CD14-positive monocyte (primary cell): ENCODE results near the gene WWC1. TPM values are rescaled to one million over a fixed set of nuclear protein-coding genes. Genes with fewer than 3 reads are reported as not detected.
"Not testable (repeated sequence)": the region's sequence is repeated elsewhere in the genome, so short reads cannot be mapped to it uniquely, and the experiment has no call there.

Experiments
- DNase-seq, 3 donors: peaks; one replicate each; pipeline ENCODE4 v3.0.0-alpha.2; 2011 to 2022
- H2AFZ ChIP-seq: 2 replicates; pipeline ENCODE4 v1.6.0; 2012; ENCODE audit warnings: mild to moderate bottlenecking, low read depth, low read length, inconsistent platforms; ENCODE audit not compliant: insufficient read depth, poor library complexity, severe bottlenecking
- H3K27ac ChIP-seq, 2 donors: 1 replicate in 1 of 2; 2 replicates in 1 of 2; pipeline ENCODE4 v1.5.1; 2012 to 2013; ENCODE audit warnings: low read length in 2 of 2, control low read depth in 1 of 2, inconsistent platforms in 1 of 2, low read depth in 1 of 2, mild to moderate bottlenecking in 1 of 2
- H3K27me3 ChIP-seq, 2 donors: one replicate each; pipeline versions ENCODE4 v1.6.0 to v1.6.1; 2011 to 2013; ENCODE audit warnings: low read length in 2 of 2; ENCODE audit not compliant: control insufficient read depth in 2 of 2, insufficient read depth in 2 of 2
- H3K36me3 ChIP-seq, 2 donors: replicated peaks in 1 of 2; 1 replicate in 1 of 2; 2 replicates in 1 of 2; pipeline versions ENCODE4 v1.5.1 to v1.6.1; 2012 to 2013; ENCODE audit warnings: low read length in 2 of 2, control low read depth in 1 of 2, inconsistent platforms in 1 of 2, mild to moderate bottlenecking in 1 of 2; ENCODE audit not compliant: insufficient read depth in 2 of 2, control insufficient read depth in 1 of 2
- H3K4me1 ChIP-seq, 2 donors: 1 replicate in 1 of 2; 2 replicates in 1 of 2; pipeline versions ENCODE4 v1.5.1 to v1.6.1; 2012 to 2013; ENCODE audit warnings: low read length in 2 of 2, control low read depth in 1 of 2, inconsistent platforms in 1 of 2, mild to moderate bottlenecking in 1 of 2, moderate library complexity in 1 of 2; ENCODE audit not compliant: insufficient read depth in 2 of 2, control insufficient read depth in 1 of 2
- H3K4me2 ChIP-seq: replicated peaks from 2 replicates; pipeline ENCODE3; 2012; ENCODE audit warnings: low read length, moderate library complexity, mild to moderate bottlenecking; ENCODE audit not compliant: poor library complexity, severe bottlenecking; ENCODE audit errors: extremely low read depth
- H3K4me3 ChIP-seq, 3 experiments: fragments of 200-600 bp in 1 of 3; sonication (generic) in 1 of 3; replicated peaks in 1 of 3; 1 replicate in 2 of 3; 2 replicates in 1 of 3; pipeline ENCODE4 v1.5.1; 2011 to 2013; ENCODE audit warnings: low read length in 3 of 3, mild to moderate bottlenecking in 3 of 3, control low read depth in 2 of 3, low read depth in 2 of 3, inconsistent platforms in 1 of 3, moderate library complexity in 1 of 3
- H3K79me2 ChIP-seq: 2 replicates; pipeline ENCODE4 v1.6.0; 2012; ENCODE audit warnings: mild to moderate bottlenecking, control low read depth, inconsistent platforms, low read length, moderate library complexity; ENCODE audit not compliant: insufficient read depth
- H3K9ac ChIP-seq: 2 replicates; pipeline ENCODE4 v1.6.0; 2017; ENCODE audit warnings: low read length, mild to moderate bottlenecking; ENCODE audit not compliant: insufficient read depth, poor library complexity, severe bottlenecking
- H3K9me3 ChIP-seq, 2 donors: replicated peaks in 1 of 2; 1 replicate in 1 of 2; 2 replicates in 1 of 2; pipeline versions ENCODE4 v1.5.1 to v1.6.1; 2012 to 2013; ENCODE audit warnings: low read length in 2 of 2, control low read depth in 1 of 2; ENCODE audit not compliant: control insufficient read depth in 1 of 2, insufficient read depth in 1 of 2
- H4K20me1 ChIP-seq: 2 replicates; pipeline ENCODE4 v1.6.0; 2012; ENCODE audit warnings: mild to moderate bottlenecking, low read length, control low read depth, moderate library complexity; ENCODE audit not compliant: insufficient read depth
- H3K27ac Mint-ChIP-seq, 7 donors: one replicate each; pipeline ENCODE4 v1.8.0; 2020; ENCODE audit warnings: mild to moderate bottlenecking in 7 of 7, mixed read lengths in 7 of 7, moderate library complexity in 6 of 7, inconsistent platforms in 2 of 7
- H3K27me3 Mint-ChIP-seq, 3 donors: one replicate each; pipeline ENCODE4 v1.8.0; 2021 to 2022; ENCODE audit warnings: low read depth in 3 of 3, mild to moderate bottlenecking in 3 of 3, mixed read lengths in 3 of 3, moderate library complexity in 3 of 3, inconsistent platforms in 1 of 3
- H3K36me3 Mint-ChIP-seq, 2 donors: one replicate each; pipeline ENCODE4 v1.8.0; 2020; ENCODE audit warnings: mixed read lengths in 2 of 2, inconsistent platforms in 1 of 2, mild to moderate bottlenecking in 1 of 2
- H3K4me1 Mint-ChIP-seq: one replicate; pipeline ENCODE4 v1.8.0; 2020; ENCODE audit warnings: mild to moderate bottlenecking, mixed read lengths
- H3K4me3 Mint-ChIP-seq, 2 donors: one replicate each; pipeline ENCODE4 v1.8.0; 2020; ENCODE audit warnings: mild to moderate bottlenecking in 2 of 2, mixed read lengths in 2 of 2, moderate library complexity in 1 of 2
- H3K9me3 Mint-ChIP-seq, 7 donors: one replicate each; pipeline ENCODE4 v1.8.0; 2020 to 2022; ENCODE audit warnings: mixed read lengths in 7 of 7, mild to moderate bottlenecking in 6 of 7, moderate library complexity in 6 of 7, inconsistent platforms in 2 of 7
- WGBS: methylation state at CpG from one replicate; pipeline ENCODE4 v1.1.5; 2013; ENCODE audit warnings: missing lambda C conversion rate; ENCODE audit not compliant: insufficient coverage; 5-methylcytosine and 5-hydroxymethylcytosine counted together
- intact Hi-C, 2 donors: fragments of 100-400 bp; cut with micrococcal nuclease; formaldehyde crosslinking; loops; one replicate each; pipeline versions ENCODE4 v1.15.0 to v1.15.1; 2023
- polyA plus RNA-seq, 3 donors: library from polyadenylated mRNA; depleted of rRNA in 1 of 3; unstranded in 2 of 3; stranded (reverse) in 1 of 3; fragments of 300-500 nt in 2 of 3; fragments of >200 nt in 1 of 3; fragmentation: Illumina TruSeq in 2 of 3; gene quantifications; 1 replicate in 2 of 3; 2 replicates in 1 of 3; pipeline ENCODE4 v1.2.3, GENCODE V29; 2012 to 2021
- TF ChIP-seq, protein P1 (sequence below): fragments of 200-600 bp; IDR thresholded peaks from one replicate; pipeline ENCODE4 v1.8.0; 2022; ENCODE audit warnings: antibody characterized with exemption, mild to moderate bottlenecking

Gene WWC1
- polyA plus RNA-seq, 3 donors, result not detected

DNA sequence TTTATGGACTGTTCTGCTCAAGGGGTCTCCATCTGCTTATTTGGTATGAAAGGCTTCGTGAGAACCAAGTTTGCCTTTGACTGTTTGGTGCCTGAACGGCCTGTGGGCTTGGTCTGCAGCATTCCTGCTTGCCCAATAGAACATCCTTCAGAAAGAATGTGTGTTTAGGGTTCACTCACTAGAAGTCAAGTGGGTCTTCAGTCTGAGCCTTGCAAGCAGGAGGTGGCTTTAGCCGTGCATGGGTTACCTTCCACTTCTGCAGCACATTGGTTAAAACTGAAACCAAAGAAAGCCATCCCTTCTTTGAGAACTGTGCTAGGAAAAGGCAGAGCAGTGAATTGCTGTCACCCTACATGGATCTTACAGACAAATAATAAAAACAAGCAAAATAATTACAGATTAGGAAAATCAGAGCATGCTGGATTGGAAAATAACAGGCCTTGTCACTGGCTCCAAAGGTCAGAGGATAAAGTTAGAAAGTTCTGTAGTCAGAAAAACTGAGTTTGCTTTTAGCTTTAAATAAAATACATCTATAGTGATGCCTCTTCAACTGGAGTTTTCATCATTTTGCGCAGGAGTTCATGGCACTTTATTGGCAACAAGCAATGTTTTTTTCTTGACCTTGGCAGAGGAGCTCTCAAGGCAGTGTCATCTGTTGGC lies 16.6 kb downstream of the WWC1 start:
- Histone ChIP-seq H3K4me3 (no peak overlapping the region), H3K79me2 (no peaks in the 10 kb centered on the region), H3K9me3 (no peaks in the 10 kb centered on the region), H3K27ac (no peak overlapping the region), H3K36me3 (no peaks in the 10 kb centered on the region), H3K4me1 (no peaks in the 10 kb centered on the region), H3K27me3 (no peaks in the 10 kb centered on the region), H3K4me2 (no peak overlapping the region), H3K9ac (no peak overlapping the region), H2AFZ (no peak overlapping the region), H4K20me1 (no peaks in the 10 kb centered on the region)
- H3K4me1 Mint-ChIP-seq, result no peaks in the 10 kb centered on the region
- H3K27me3 Mint-ChIP-seq, result peaks cover 2 to 8% (median 4%) of the 10 kb centered on the region in 3 donors
- WGBS, result 100% methylated on average over 3 of the region's 4 CpGs
- TF ChIP-seq, protein P1, sequence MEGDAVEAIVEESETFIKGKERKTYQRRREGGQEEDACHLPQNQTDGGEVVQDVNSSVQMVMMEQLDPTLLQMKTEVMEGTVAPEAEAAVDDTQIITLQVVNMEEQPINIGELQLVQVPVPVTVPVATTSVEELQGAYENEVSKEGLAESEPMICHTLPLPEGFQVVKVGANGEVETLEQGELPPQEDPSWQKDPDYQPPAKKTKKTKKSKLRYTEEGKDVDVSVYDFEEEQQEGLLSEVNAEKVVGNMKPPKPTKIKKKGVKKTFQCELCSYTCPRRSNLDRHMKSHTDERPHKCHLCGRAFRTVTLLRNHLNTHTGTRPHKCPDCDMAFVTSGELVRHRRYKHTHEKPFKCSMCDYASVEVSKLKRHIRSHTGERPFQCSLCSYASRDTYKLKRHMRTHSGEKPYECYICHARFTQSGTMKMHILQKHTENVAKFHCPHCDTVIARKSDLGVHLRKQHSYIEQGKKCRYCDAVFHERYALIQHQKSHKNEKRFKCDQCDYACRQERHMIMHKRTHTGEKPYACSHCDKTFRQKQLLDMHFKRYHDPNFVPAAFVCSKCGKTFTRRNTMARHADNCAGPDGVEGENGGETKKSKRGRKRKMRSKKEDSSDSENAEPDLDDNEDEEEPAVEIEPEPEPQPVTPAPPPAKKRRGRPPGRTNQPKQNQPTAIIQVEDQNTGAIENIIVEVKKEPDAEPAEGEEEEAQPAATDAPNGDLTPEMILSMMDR, result no peak
- DNase-seq, result no peak
- intact Hi-C loops, result no loop called here
- no peaks in the 10 kb centered on the region for H3K36me3 Mint-ChIP-seq
- peaks cover 0 to 2% (median 0%) of the 10 kb centered on the region in 7 donors for H3K9me3 Mint-ChIP-seq
- H3K27ac Mint-ChIP-seq, result no peak overlapping the region
- no peak overlapping the region for H3K4me3 Mint-ChIP-seq

DNA sequence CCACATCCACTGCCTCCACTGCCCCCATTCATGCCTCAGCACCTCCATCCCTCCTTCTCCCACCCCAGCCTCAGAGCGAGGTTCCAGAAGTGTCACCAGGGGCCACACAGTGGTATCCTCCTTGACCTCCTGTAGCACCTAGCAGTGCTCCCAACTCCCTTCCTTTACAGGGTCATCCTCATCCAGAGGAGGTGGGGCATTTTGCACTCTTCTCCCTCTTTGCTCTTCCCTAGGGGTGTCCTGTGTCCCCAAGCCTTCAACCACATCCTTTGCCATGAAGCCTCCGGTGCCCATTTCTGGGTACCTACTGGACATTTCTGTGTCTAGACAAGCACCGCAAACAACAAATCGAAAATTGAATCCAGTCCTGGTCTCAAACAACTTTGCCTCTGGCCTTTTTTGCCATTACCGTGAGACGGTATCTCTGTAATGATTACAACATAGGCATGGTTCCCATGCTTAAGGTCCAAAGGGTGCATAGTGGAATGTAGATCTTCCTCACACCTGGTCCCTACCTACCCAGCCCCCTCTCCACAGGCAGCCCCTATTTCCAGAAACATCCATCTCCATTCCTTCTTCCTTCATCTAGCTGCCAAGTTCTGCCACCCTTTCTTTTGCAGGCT lies 17.6 kb downstream of the WWC1 start:
- TF ChIP-seq, protein P1, result no peak
- 100% methylated on average over 4 of the region's 6 CpGs for WGBS
- intact Hi-C loops, result no loop called here

DNA sequence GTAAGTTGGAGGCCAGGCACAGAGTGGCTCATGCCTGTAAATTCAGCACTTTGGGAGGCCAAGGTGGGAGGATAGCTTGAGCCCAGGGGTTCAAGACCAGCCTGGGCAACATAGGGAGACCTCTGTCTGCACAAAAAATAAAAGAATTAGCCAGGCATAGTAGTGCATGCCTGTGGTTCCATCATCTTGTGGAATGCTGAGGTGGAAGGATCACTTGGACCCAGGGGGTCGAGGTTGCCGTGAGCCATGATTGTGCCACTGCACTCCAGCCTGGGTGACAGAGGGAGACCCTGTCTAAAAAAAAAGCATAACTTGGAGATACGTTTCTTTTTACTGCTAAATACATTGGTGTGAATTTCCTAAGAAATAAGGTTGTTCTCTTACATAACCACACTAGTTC lies 19.1 kb downstream of the WWC1 start:
- H3K4me3 Mint-ChIP-seq, H3K9ac ChIP-seq, H3K9me3 ChIP-seq, H3K36me3 Mint-ChIP-seq, H2AFZ ChIP-seq, H3K4me3 ChIP-seq, DNase-seq, H3K4me1 Mint-ChIP-seq, H3K27me3 Mint-ChIP-seq, H3K27ac Mint-ChIP-seq, H3K4me2 ChIP-seq, H3K27ac ChIP-seq, H4K20me1 ChIP-seq, H3K27me3 ChIP-seq, H3K9me3 Mint-ChIP-seq, H3K36me3 ChIP-seq, intact Hi-C loops, H3K4me1 ChIP-seq, H3K79me2 ChIP-seq: not testable (repeated sequence)
- 100% methylated on average over 2 of the region's 3 CpGs for WGBS

More for the DNA sequence above, 17.6 kb downstream of the WWC1 start:
- no peaks in the 10 kb centered on the region for H3K36me3 Mint-ChIP-seq
- Histone ChIP-seq H3K4me2 (no peak overlapping the region), H3K9me3 (no peaks in the 10 kb centered on the region), H3K4me3 (no peak overlapping the region), H3K79me2 (no peaks in the 10 kb centered on the region), H2AFZ (no peak overlapping the region), H3K9ac (no peak overlapping the region), H3K36me3 (no peaks in the 10 kb centered on the region), H3K4me1 (no peaks in the 10 kb centered on the region), H4K20me1 (no peaks in the 10 kb centered on the region), H3K27me3 (no peaks in the 10 kb centered on the region), H3K27ac (no peak overlapping the region)
- no peak overlapping the region for H3K4me3 Mint-ChIP-seq
- no peaks in the 10 kb centered on the region for H3K4me1 Mint-ChIP-seq
- H3K27ac Mint-ChIP-seq, result no peak overlapping the region
- peaks cover 2 to 7% (median 6%) of the 10 kb centered on the region in 3 donors for H3K27me3 Mint-ChIP-seq
- H3K9me3 Mint-ChIP-seq, result peaks cover 0 to 3% (median 0%) of the 10 kb centered on the region in 7 donors
- no peak for DNase-seq
